Fibroblast of skin of back (primary cell): Measurements from ENCODE around the gene CNTNAP2.
A peak's percentile ranks its signal among the peaks of the same experiment; 100 is the strongest.
"Not testable (repeated sequence)": the region's sequence is repeated elsewhere in the genome, so short reads cannot be mapped to it uniquely, and the experiment has no call there.

Source experiments
- DNase-seq: peaks from one replicate; pipeline ENCODE4 v3.0.0-alpha.2; 2013

Gene CNTNAP2

DNA sequence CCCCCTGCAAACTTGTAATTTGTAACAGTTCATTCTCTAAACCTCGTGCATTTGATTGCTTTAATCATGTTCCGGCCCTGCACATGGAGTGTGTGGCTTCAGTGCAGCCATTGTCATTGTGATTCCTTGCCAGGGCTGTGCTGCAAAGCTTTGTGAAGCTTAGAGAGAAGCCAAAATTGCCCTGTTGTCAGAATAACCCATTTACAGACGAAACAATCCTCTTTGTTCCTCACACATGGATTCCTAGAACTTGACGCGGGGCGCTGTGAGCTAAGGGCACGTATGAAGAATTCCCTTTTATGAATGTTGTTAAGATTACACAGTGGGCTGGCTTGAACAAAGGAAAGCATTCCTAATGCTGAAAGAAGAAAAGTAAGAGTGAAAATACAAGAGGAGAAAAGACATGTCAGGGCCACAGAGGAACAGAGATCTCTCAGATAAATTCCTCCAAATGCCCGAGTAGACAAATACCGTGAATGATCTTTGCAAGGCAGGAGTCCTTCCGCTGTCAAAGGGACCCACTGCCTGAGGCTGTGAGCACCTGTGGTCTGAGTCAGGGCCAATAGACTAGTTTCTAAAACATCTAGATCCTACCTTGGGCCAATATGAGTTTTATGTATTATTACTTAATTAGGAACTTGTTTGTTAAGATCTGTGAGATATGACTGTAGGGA is 2268.5 kb downstream of the CNTNAP2 start:
- no peak for DNase-seq

DNA sequence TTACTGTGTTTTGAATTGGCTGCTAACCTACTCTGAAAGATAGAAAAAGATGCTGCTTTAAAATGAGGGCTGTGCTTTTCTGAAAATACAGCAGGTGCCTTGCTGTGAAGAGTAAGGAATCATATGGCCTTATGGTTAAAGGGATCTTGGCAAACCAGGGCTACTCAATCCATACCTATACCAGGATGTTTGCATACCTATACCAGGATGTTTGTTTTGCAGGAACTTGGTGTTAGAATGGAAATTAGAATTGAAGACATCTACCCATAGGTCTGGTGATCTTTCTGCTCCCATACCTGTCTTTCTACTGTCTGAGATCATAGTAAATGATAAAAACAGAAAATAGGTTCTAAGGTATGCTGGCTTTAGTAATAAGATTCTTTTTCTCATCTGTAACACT is 2273.8 kb downstream of the CNTNAP2 start:
- no peak for DNase-seq

DNA sequence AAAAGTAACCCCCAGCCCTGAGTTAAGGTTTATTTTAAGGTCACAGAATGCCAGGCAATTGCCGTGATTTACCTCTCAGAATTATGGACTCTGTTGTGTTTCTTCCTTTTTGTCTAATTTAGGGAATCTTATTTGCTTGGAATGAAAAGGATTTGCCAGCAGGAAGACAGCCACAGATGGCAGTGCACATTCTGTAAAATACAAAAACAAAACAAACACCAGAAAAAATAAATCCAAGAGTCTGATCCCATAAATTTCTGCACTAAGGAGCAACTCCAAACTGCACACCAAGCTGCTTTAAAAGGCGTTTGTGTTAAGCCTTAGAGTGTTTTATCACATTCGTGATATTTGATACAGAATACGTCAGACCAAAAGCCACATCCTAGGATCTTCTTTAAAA is 2275.0 kb downstream of the CNTNAP2 start:
- DNase-seq, result no peak

DNA sequence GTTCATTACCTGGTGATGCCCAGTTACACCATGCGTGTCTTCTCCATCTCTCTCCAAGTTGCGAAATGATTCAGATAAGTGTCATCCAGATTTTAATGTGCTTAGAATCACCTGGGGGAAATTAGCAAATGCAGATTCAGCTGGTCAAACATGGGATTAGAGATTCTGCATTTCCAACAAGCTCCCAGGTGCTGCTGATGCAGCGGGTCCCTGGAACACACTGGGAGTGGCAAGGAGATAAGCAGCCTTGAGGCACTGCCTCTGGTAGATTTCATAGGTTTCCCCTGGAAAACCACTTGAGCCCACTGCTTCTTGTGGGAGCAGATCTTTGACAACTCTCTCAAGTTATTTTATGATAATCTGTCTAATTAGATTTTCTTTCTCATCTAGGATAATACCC is 2278.0 kb downstream of the CNTNAP2 start:
- DNase-seq, result no peak

DNA sequence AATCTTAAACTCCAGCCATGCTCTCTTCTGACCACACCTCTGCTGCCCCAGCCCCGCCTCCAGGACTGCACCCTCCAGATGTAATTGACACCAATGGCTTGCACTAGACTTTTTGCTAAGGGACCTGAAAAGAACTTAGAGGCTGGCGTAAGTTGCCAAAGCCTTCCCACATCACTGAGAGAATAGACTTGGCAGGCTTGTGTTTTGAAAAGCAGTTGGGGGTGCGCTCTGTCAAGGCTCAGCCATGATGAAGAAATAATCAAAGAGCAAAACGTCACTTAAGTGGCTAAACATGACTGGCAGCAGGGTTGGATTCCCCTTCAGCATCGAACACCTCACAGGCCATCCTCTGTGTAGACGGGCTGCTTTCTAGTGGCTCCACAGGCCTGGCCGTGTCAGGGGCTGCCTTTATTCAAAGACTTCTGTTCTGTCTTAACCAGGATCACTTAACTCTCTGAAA is 2278.8 kb downstream of the CNTNAP2 start:
- DNase-seq, result no peak

DNA sequence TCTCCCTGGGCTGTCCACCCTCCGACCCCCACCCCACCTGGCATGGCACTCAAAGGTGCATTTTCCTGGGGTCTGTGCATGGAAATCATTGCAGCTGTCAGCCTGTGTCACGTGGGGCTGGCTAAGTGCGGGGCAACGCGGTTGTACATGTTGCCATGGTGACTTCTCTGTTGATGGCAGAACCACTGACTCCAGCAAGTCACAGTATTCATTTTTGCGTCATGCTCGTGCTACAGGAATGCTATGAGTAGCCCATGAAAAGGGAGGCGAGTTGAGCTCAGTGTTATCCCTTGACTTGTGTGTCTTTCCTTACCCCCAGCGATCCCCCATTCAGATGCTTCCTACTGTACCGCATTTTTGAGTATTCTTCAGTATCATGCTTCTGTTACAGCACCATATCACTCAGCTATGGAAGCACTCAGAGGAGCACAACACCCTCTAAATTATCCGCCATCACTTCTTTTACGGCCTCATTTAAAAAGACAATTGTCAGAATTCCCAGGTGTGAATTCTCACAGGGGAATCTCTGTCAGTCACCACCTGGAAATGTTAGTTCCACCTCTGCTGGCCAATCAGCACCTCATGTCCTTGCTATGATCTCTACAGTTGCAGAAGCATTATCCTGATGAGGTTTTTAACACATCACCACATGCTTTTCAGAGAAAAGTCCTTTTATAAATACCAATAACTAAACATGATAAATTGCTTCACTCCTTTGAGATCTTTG is 2279.6 kb downstream of the CNTNAP2 start:
- DNase-seq, result no peak

DNA sequence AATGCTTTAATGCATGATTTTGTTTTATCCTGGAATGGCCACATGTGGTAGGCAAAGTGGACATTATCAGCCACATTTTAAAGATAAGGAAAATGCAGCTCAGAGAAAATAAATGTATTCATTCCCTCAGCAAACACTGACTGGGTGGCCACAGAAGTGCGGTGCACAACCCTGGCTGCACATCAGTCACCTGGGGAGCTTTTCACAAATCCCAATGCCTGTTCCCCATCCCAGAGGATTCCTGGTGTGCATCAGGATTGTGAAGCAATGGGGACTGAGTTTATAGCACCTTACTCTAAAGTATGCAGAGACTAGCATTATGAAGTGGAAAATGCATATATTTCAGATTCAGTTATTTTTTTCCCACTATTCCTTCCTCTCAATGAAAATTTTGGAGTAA is 2280.5 kb downstream of the CNTNAP2 start:
- no peak for DNase-seq

DNA sequence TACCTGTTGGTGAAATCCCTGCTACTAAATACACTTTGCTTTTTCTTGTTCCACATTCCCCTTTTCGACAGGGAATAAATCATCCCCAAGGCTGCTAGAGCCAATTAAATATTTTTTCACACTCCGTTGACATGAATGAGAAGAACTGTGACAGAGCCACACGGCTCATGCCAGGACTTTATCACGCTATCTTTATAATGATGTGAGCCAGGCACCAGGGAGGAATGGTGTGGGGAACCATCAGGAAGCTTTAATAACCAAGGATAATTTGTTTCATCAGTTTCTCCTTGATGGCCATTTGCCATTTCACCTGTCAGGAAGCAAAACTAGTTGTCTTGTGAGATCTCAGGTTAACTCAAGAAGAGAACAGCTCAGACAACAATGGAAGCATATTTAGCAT is 2280.9 kb downstream of the CNTNAP2 start:
- DNase-seq, result no peak

DNA sequence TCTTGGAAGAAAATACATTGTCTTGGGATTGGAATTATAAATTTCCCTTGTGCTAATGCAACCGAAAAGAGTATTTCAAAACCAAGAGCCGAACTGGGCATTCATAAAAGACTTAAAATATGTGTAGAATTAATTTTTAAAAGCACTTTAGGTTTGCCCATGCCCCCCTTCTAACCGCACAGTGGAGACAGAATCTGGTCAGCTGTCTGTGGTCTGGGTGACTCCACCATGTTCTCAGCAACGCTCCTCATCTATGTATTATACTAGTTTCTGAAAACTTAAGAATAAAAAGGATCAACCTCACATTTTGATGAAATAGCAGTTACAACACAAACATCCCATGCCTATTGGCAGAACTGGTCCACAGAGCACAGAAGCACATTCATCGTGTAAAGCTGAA is 2281.4 kb downstream of the CNTNAP2 start:
- no peak for DNase-seq

DNA sequence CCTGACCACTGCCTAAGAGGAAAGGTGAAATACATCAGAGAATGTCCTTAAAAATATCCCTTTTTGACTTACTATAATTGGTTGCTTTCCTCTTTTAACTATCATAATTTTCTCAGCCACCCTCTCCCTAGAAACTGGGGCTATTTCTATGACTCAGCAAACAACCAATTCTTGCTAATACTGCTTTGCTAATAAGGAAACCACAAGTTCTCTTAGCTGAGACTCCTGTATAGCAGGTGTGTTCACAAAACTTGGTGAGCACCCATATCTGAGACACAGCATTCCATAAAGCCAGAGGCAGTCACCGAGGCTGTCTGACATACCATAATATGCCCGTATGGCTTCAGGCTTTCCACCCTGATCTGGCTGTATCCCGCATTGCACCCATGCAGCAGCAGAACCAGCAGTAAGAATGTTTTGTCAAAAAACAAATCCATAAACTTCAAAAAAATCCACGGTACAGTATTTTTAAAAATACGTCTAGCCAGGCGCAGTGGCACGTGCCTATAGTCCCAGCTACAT is 2282.3 kb downstream of the CNTNAP2 start:
- DNase-seq, result no peak

DNA sequence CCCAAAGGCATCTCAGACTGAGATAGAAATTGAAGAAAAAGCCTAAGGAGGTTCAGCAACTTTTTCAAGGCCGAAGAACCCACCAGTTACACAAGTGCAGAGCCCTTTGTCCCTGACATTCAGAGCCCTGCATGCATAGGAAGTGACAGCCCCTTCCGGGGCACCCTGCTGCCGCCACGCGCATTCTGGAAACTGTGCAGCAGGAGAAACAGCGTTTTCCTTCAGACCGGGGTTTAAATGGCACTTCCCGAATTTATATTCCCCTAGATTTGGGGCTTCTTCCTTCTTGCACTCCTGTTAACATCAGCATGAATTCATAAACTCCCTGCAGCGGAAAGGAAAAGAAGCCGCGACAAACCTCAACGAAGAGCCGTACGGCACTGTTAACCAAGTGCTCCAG is 2283.5 kb downstream of the CNTNAP2 start:
- DNase-seq, result no peak

DNA sequence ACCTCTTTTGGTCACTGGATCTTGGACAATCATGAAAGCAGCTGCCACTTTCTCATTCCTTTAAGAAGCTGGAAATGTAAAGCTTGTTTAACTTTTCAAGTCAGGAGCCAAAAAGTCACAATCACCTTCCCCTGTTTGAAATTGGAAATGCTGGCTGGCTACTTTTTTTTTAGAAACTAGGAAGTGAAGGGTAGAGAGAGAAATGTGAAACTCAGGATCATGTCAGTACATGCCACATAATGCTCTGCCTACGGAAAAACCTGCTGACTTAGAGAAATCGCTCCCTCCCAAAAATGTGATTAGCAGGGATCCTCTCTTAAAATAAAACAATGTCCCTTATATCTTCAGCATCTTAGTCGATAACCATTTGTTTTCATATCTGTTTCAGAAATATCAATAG is 2285.6 kb downstream of the CNTNAP2 start:
- DNase-seq, result no peak

DNA sequence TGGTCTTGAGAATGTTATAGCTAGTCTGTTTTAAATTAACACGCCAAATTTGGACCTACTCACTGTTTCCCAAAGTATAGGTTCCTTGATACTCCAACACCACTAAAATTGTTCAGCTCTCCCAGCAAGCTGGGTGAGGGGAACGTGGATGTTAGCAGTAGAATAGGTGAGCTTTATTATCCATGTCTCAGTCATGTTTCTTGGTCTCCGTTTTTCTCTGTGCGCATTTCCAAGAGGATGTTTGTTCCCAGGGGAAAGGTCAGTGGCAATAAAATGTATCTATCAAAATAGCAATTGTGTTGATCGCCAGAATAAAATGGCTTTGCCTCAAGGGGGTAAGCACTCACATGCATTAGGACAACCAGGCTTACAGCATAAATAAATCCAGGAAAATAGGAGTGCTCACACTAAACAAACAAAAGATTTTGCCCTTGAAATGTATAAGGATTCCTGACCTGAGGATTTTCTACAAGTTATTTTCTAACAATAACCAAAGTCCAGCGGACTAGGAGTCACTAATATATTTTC is 2286.9 kb downstream of the CNTNAP2 start:
- no peak for DNase-seq

DNA sequence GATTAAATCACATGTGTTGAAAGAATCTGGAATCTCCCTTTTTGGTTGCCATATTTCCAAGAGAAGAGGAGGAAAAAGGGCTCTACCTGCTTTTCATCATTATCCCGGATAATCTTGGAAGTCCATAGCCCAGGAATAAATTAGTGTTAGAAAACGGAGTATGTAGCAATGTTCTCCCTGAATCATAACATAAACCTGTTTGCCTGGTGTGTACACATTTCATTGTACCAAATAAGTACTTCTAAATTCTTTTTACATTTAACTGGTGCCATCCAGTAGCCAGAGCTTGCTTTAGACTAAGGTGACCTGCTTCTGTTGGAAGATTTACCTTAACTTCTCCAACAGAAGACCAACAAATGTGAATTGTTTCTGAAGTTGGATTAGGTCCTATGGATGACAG is 2291.7 kb downstream of the CNTNAP2 start:
- no peak for DNase-seq

DNA sequence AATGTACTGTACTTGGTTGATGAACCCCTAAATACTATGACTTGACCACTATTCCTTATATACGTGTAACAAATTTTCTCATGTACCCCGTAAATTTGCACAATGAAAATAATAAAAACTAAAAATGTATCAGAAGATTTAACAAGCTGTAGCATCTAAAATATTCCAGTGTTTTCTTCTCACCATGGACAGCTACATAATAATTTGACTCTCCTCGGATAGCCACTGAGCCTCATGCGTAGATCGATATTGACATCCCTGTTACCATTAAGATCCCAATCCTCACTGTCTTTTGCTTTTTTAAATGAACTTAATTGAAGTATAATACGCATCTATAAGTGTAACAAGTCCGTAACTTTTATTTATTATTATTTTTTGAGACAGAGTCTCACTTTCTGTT is 2294.3 kb downstream of the CNTNAP2 start:
- no peak for DNase-seq

DNA sequence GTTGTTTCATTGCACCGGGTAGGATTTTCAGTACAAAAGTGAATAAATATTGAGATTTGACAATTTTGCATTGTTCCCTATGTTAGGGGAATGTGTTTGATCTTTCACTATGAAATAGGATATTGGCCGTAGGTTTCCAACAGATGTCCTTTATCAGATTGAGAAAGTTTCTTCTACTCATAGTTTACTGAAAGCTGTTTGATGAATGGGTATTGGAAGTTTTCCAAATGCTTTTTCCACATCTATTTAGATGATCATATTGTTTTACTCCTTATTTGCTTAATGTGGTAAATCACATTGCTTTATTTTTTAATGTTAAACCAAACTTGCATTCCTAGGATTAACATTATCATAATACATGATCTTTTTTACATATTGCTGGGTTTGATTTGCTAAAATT is 2296.1 kb downstream of the CNTNAP2 start:
- no peak for DNase-seq

DNA sequence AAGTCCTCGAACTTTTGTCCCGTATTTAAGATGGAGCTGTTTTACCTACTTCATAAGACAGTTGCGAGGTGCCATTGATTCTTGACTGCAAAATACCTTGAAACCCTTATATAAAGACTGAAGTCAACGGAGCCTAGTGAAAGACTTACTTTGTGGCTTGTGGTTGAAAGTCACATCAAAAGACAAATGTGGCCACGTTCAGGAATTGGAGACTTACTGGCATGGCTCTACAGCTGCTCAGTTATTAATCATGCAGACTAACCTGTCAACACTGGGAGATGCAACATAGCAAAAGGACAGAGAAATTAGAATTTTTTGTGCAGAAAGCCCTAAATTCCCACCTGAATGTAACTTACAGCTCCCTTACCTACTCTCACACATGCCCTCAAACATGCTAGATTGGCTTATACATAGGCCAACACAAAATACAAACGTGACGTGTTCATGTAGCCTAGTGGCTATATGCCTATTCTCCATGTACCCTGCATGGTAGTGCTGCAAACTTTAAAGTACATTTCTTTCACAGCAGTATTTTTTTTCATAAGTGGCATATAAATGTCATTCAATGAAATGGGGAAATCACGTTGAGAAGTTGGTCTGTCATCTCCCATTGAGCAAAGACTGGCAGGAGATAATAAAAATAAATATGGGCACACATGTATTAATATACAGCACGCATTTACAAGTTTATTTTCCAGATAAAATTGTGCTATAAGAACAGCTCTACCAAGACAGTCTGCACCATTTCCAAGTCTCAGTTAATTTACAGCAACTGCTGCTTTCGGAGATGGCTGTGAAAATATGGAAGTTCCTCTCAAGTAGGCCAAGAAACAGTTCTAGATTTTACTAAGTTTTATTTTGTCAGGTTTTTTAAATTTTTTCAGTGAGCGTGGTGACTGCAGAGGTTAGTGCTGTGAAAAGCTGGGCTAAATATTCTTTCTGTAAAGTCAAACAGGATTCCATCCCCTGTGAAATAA is 2303.5 kb downstream of the CNTNAP2 start:
- DNase-seq, result no peak

DNA sequence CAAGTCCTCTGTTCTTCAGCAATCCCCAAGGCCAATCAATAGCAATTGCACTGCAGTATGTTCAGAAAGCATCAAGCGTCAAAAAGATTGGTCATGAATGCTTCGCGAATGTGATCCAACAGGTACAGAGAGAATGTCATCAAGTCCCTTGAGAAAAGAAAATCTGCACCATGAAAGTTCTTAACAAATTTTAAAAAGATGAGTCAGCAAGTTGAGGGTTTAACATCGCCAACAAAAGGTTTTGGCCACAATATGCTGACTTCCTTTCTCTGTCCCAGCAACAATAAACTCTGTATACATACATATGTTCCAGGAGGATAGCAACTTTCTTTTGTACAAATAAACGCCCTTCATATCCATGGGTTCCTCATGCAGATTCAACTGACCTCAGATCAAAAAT is 2305.4 kb downstream of the CNTNAP2 start:
- DNase-seq, result no peak

DNA sequence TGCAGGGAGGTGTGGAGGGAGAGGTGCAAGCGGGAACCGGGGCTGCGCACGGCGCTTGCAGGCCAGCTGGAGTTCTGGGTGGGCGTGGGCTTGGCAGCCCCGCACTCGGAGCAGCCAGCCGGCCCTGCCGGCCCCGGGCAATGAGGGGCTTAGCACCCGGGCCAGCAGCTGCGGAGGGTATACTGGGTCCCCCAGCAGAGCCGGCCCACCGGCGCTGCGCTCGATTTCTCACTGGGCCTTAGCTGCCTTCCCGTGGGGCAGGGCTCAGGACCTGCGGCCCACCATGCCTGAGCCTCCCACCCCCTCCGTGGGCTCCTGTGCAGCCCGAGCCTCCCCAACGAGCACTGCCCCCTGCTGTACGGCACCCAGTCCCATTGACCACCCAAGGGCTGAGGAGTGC is 2309.8 kb downstream of the CNTNAP2 start:
- DNase-seq, result not testable (repeated sequence)

DNA sequence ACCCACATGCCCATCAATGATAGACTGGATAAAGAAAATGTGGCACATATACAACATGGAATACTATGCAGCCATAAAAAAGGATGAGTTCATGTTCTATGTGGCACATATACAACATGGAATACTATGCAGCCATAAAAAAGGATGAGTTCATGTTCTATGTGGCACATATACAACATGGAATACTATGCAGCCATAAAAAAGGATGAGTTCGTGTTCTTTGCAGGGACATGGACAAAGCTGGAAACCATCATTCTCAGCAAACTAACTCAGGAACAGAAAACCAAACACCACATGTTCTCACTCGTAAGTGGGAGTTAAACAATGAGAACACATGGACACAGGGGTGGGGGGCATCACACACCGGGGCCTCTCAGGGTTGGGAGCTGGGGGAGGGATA is 2314.1 kb downstream of the CNTNAP2 start:
- DNase-seq, result not testable (repeated sequence)

DNA sequence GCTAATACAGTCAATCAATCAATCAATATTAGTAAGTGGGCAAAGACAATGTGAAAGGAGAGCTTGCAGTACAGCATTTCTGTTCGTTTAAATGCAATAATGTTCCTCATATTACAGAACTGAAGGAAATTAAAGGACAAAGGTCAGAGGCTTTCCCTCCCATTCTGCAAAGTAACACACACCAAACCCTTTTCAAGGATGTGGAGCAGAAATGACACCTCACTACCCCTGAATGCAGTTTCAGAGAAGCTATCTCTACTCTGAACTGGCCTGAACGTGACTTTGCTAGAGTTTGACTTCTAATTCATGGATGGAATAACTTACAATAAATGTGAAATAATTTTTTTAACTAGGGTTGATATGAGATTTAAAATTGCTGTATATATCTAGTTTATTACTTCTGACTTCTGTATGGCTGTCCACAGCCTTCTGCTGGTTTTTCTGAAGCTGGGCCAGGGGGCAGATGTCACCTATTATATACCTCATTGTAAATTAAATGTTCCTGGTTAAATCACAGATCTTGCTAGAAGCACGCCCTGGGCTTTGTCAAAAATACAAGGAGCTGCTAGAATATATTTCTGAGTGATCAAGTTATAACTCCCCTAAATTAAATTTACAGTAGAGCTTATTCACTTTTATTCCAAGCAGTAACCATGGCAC is 2317.1 kb downstream of the CNTNAP2 start:
- DNase-seq, result no peak

DNA sequence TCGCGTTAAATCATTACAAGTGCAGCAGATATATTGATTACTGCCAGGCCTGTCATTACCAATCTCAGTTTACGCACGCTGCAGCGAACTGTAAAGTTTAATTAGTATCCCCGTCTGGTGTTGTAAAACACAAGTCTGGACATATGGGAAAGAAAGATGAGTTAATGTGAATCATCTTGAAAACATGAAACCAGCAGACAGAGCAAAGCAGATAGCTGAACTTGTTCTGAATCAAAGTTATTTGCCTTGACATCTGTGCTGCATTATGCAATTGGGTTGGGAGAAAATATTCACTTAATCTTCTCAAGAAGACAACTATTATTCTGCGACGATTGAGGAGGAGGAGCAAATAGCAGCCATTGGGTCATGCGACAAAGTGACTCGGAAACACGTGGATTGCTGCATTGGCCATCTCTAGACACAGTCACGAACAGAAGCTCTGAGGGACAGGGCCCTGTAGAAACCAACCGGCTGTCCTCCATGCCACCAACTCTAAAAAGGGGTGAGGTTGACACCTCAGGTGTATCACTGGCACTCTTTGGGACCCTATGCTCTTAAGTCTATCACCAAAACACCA is 2317.7 kb downstream of the CNTNAP2 start:
- peak; percentile 23 for DNase-seq
